Measurements from ENCODE around the gene PRR14L.
A peak's percentile ranks its signal among the peaks of the same experiment; 100 is the strongest.

PRR14L gene

DNA sequence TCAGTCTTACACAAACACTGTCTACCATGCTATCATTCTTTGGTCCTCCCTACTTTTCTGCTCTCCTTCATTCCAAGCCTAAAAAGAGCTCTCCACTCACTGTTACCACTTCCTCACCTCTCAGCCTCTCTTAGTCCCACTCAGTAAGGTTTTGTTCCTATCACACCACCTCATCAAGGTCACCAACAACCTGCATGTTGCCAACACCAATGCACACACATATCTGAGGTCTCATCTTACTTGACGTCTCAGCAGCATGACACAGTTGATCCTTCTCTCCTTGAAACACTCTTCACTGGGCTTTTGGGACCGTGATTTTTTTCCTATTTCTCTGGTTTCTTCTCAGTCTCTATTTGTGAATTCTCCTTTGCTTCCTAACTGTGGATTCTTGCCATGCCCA lies 96.0 kb downstream of the PRR14L start:
- Histone ChIP-seq H3K27me3 (ENCODE audit: low read depth) (no peaks in the 10 kb centered on the region), H3K9me3 (no peaks in the 10 kb centered on the region), H3K4me3 (no peak overlapping the region), H3K36me3 (replicated peaks) (peaks cover 4% of the 10 kb centered on the region; the same call in 1 of the 2 replicates), H3K4me1 (peaks cover 20% of the 10 kb centered on the region)
- in situ Hi-C loops (cut with MboI; ENCODE audit: low sequenced_read_pairs): no loop called here
- DNase-seq (ENCODE audit: low spot score in 2 of 2): no peak

DNA sequence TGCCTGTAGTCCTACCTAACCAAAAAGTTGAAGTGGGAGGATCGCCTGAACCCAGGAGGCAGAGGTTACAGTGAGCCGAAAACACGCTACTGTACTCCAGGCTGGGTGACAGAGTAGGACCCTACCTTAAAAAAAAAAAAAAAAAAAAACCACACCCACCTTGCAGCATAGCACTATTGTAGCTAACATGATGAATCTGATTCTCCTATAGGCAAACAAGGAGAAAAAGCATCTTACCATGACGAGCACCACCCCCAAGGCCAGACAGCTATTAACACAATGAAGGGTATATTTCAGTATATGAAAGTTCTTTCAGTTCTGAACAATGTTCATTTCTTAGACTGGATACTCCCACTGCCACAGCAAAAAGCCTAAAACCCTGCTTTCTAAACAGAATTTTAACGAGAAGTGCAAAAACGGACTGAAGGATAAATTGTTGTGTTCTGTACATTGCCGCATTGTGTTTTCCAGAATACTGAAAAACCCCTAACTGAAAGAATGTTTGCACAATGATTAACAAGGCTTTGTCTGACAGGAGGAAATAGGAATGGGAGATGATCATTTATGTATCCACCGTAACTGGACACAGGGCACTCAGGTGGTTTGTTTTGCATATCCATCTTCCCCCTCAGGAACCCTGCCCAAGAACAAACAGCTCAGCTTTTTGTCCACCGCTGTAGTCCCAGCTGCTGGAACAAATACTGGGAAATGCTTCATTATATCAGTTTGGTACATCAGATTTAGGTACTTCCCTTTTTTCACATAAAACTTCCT lies 96.8 kb downstream of the PRR14L start:
- in situ Hi-C loops (cut with MboI; ENCODE audit: low sequenced_read_pairs): no loop called here
- Histone ChIP-seq H3K27me3 (ENCODE audit: low read depth) (no peaks in the 10 kb centered on the region), H3K36me3 (replicated peaks) (peaks cover 5% of the 10 kb centered on the region; the same call in 1 of the 2 replicates), H3K4me1 (peaks cover 22% of the 10 kb centered on the region), H3K4me3 (no peak overlapping the region), H3K9me3 (no peaks in the 10 kb centered on the region)
- peak; percentile 36 to 48 for DNase-seq (ENCODE audit: low spot score in 2 of 2)

DNA sequence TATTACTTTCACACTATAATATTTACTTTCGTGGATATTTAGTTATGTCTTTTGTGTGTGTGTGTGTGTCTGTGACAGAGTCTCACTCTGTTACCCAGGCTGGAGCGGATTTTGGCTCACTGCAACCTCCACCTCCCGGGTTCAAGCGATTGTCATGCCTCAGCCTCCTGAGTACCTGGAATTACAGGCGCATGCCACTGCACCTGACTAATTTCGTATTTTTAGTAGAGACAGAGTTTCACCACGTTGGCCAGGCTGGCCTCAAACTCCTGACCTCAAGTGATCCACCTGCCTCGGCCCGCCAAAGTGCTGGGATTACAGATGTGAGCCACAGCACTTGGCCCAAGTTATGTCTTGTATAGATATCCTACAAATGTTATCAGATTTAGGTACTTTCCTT lies 97.8 kb downstream of the PRR14L start:
- DNase-seq (ENCODE audit: low spot score in 2 of 2): no peak
- Histone ChIP-seq H3K36me3 (replicated peaks) (peaks cover 6% of the 10 kb centered on the region), H3K27me3 (ENCODE audit: low read depth) (no peaks in the 10 kb centered on the region), H3K9me3 (no peaks in the 10 kb centered on the region), H3K4me1 (peaks cover 31% of the 10 kb centered on the region), H3K4me3 (no peak overlapping the region)
- in situ Hi-C loops (cut with MboI; ENCODE audit: low sequenced_read_pairs): no loop called here

DNA sequence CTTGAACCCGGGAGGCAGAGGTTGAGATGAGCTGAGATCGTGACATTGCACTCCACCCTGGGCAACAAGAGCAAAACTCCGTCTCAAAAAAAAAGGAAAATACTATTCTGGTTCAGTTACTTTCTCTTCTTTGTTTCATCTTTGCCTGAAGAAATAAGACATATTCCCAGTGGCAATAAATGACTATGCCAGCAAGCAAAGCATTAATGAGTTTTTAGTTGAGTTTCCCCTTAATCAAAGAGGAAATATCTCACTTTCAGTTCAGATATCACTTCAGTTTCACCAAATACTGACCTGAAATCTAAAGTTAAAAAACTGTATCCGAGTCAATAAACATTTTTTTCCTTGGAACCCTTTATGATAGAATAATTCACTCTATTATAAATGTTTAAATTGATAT lies 98.3 kb downstream of the PRR14L start:
- H3K9me3 ChIP-seq: no peaks in the 10 kb centered on the region
- no peak overlapping the region for H3K4me3 ChIP-seq
- no peaks in the 10 kb centered on the region for H3K27me3 ChIP-seq (ENCODE audit: low read depth)
- H3K36me3 ChIP-seq (replicated peaks): peaks cover 10% of the 10 kb centered on the region
- DNase-seq (ENCODE audit: low spot score in 2 of 2): no peak
- in situ Hi-C loops (cut with MboI; ENCODE audit: low sequenced_read_pairs): no loop called here
- H3K4me1 ChIP-seq: peaks cover 35% of the 10 kb centered on the region

DNA sequence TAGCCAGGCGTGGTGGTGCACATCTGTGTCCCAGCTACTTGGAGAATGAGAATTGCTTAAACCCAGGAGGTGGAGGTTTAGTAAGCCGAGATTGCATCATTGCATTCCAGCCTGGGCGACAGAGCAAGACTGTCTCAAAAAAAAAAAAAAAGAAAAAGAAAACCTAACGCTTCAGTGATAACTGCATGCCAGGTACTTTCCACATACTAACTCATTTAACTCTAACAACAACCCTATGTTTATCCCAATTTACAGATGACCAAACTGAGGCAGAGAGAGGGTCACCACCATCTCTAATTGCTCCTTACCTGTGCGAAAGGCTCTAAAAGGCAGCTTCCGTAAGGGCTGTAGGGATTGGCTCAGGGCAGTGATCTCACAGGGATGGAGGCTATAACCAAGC lies 99.5 kb downstream of the PRR14L start:
- H3K36me3 ChIP-seq (replicated peaks): peaks cover 10% of the 10 kb centered on the region
- in situ Hi-C loops (cut with MboI; ENCODE audit: low sequenced_read_pairs): no loop called here
- no peaks in the 10 kb centered on the region for H3K27me3 ChIP-seq (ENCODE audit: low read depth)
- no peak for DNase-seq (ENCODE audit: low spot score in 2 of 2)
- H3K4me3 ChIP-seq: no peak overlapping the region
- peaks cover 35% of the 10 kb centered on the region for H3K4me1 ChIP-seq
- H3K9me3 ChIP-seq: no peaks in the 10 kb centered on the region

DNA sequence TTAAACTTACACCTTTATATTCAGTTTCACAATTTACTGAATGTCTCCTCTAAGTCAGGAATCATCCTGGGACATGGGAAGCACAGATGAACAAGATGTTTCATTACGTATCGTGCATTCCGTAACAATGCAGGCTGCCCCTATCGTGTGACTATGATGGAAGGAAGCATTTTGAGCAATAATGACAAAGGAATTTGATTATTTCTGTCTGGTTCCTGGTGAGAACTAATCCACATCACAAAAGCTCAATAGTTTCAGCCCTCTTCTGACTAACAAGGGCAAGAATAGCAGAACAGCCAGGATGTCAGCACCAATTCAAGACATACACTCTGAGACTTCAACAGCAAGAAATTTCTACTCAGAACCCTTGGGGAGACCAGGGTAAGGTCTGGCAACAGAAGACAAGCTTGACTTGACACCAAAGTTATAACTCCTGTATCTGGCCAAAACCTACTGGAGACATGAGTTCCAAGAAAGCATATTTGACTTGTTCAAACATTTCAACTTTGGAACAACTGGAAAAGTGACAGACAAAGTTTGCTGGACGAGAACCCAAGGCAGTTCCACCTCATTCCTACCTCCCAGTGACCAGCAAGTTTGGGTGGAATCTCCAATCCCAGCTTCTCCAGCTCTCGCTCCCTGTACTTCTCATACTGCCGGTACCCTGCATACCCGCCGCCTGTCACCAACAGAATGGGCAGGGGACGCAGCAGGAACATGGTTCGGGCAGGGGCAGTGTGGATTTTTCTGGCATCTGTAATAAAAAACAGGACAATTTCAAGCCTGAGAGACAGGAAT lies 102.2 kb downstream of the PRR14L start:
- peak; percentile 51 to 82 for DNase-seq (ENCODE audit: low spot score in 2 of 2)
- H3K36me3 ChIP-seq (replicated peaks): peaks cover 10% of the 10 kb centered on the region
- no peak overlapping the region for H3K4me3 ChIP-seq
- in situ Hi-C loops (cut with MboI; ENCODE audit: low sequenced_read_pairs): no loop called here
- H3K27me3 ChIP-seq (ENCODE audit: low read depth): no peaks in the 10 kb centered on the region
- peaks cover 23% of the 10 kb centered on the region for H3K4me1 ChIP-seq
- no peaks in the 10 kb centered on the region for H3K9me3 ChIP-seq

DNA sequence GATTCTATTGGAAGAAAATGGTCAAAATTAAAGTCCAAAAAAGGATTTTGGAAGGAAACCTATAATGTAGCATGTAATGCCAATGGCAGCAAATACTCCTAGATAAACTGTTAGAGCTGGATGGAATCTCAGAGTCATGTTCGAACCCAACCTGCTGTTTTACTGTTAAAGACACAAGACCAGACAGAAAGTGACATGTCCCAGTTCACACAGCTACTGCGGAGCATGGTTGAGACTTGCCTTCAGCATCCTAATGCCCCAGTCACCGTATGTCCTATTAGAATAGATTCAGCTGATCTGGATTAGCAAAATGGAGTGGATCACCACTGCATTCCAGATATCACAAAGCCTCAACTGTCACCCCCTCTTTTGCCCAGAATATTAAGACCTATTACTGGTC lies 102.9 kb downstream of the PRR14L start:
- Histone ChIP-seq H3K27me3 (ENCODE audit: low read depth) (no peaks in the 10 kb centered on the region), H3K9me3 (no peaks in the 10 kb centered on the region), H3K36me3 (replicated peaks) (peaks cover 10% of the 10 kb centered on the region), H3K4me1 (peaks cover 23% of the 10 kb centered on the region), H3K4me3 (no peak overlapping the region)
- in situ Hi-C loops (cut with MboI; ENCODE audit: low sequenced_read_pairs): no loop called here
- DNase-seq (ENCODE audit: low spot score in 2 of 2): no peak

DNA sequence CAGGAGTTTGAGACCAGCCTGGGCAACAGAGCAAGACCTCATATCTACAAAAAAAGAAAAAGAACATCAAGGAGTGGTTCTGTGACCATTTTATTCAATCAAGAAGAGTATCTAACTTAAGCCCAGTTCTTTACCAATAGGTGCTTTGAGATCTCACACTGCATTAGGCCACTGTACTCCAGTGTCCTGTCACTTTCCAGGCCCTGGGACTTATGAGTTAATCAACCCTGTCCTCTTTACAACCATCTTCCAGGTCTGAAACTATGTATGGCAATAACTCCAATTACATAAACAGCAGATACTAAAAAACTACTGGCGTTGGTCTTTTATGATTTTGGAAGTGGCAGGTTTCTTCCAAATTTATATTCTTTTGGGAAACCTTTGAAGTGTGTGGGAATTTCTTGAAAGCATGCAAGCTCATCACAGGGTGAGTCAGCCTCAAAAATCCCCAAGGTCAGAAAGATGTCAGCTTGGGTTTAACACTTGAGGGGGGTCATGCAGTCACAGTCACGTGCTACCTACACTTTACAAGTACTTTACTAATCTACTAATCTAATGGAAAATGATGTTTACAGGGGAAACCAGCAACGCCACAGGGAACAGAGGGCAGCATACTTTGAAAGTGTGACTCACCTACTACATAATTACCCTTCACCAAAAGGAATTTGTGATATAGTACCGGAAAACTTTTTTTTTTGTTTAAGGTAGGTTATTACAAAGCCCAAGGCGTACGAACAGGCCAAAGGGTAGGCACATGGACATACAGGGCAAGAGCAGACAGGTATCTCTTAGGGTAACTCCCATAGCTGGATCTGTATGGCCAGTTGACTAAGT lies 103.5 kb downstream of the PRR14L start:
- Histone ChIP-seq H3K4me3 (no peak overlapping the region), H3K36me3 (replicated peaks) (peaks cover 10% of the 10 kb centered on the region), H3K4me1 (peaks cover 18% of the 10 kb centered on the region), H3K9me3 (no peaks in the 10 kb centered on the region), H3K27me3 (ENCODE audit: low read depth) (no peaks in the 10 kb centered on the region)
- in situ Hi-C loops (cut with MboI; ENCODE audit: low sequenced_read_pairs): no loop called here
- DNase-seq (ENCODE audit: low spot score in 2 of 2): peak in 1 of 2 experiments; percentile 7

DNA sequence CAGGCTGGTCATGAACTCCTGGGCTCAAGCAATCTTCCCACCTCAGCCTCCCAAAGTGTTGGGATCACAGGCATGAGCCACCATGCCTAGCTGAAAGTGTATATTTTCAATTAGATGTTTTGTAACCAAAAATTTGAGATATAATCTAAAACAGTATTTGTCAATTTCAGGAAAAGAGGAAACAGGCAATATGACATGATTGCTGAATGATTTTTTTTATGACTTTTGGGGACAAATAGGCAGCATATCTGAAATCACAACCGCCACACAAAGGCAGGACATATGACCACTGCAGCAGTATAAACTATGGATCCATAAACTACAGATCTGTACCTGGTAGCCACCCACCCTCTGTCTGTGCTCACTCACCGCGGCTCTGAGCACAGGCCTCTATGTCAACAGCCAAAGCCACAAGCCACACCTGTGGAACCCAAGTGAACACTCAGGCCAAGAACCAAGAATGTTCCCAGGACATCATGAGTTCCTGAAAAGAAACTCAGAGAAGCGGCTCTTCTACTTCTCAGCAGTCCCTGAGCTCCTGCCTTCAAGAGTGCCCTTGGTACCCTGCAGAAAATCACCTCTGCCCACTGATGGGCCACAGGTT lies 110.4 kb downstream of the PRR14L start:
- DNase-seq (ENCODE audit: low spot score in 2 of 2): no peak
- Histone ChIP-seq H3K36me3 (replicated peaks) (no peaks in the 10 kb centered on the region; the same call in 1 of the 2 replicates), H3K27me3 (ENCODE audit: low read depth) (no peaks in the 10 kb centered on the region), H3K4me3 (no peak overlapping the region), H3K9me3 (no peaks in the 10 kb centered on the region), H3K4me1 (no peaks in the 10 kb centered on the region)
- in situ Hi-C loops (cut with MboI; ENCODE audit: low sequenced_read_pairs): no loop called here

DNA sequence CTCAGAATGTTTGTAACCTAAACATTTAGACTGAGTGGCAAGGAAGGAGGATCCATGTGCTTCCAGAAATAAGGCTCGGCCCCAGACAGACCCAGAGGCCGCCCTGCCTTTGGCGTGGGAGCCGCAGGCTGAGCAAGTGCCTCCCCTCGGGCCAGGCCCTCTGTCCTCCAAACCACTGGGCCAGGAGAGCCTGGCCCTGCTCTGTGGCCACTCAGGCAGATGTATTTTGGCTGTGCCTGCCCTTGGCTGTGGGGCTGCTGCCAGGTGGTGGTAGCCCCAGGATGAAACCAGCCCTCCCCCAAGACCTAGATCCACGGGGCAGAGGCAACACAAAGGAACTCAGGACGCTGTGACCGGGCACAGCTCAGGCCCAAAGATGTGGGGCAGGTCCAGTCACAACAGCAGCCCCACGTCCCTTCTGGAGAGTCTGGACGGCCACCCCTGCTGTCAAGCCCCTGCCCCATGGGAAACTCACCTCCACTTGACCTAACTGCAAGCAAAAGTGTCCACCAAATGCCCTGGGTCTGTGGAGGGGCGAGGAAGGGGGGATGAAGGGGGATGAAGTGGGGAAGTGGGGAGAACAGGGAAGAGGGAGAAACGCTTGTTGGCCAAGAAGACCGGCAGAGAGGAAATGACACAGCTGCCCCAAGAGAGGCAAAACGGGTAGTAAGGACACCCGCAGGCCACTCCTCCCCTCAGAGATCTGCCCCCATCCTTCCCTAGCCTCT lies 111.9 kb downstream of the PRR14L start:
- Histone ChIP-seq H3K4me1 (no peaks in the 10 kb centered on the region), H3K4me3 (no peak overlapping the region)
- in situ Hi-C loops (cut with MboI; ENCODE audit: low sequenced_read_pairs): no loop called here

DNA sequence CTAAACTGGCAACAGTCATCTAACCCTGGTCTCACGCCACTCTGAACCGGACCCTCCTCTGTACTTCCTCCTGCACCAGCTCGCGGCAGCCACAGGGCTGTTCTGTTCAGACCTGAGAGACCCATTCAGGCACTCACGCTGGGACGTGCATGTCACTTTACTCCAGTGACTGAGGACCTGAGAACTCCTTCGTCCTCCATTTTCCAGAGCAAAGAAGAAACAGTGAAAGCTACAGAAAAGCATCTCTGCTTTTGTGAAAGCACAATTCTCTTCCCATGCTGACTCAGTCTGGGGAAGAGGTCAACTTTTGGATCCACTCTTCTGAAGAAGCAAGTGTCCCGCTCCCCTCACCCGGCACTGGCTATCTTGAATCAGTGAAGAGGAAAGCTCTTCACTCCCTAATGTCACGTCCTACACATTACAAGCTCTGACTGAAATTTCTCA lies 112.5 kb downstream of the PRR14L start:
- no peaks in the 10 kb centered on the region for H3K27me3 ChIP-seq (ENCODE audit: low read depth)
- in situ Hi-C loops (cut with MboI; ENCODE audit: low sequenced_read_pairs): no loop called here
- DNase-seq (ENCODE audit: low spot score in 2 of 2): no peak
- H3K36me3 ChIP-seq (replicated peaks): no peaks in the 10 kb centered on the region
- no peaks in the 10 kb centered on the region for H3K4me1 ChIP-seq
- H3K9me3 ChIP-seq: no peaks in the 10 kb centered on the region
- no peak overlapping the region for H3K4me3 ChIP-seq

More for the DNA sequence above, 111.9 kb downstream of the PRR14L start:
- Histone ChIP-seq H3K36me3 (replicated peaks) (no peaks in the 10 kb centered on the region), H3K9me3 (no peaks in the 10 kb centered on the region), H3K27me3 (ENCODE audit: low read depth) (no peaks in the 10 kb centered on the region)
- DNase-seq (ENCODE audit: low spot score in 2 of 2): no peak

DNA sequence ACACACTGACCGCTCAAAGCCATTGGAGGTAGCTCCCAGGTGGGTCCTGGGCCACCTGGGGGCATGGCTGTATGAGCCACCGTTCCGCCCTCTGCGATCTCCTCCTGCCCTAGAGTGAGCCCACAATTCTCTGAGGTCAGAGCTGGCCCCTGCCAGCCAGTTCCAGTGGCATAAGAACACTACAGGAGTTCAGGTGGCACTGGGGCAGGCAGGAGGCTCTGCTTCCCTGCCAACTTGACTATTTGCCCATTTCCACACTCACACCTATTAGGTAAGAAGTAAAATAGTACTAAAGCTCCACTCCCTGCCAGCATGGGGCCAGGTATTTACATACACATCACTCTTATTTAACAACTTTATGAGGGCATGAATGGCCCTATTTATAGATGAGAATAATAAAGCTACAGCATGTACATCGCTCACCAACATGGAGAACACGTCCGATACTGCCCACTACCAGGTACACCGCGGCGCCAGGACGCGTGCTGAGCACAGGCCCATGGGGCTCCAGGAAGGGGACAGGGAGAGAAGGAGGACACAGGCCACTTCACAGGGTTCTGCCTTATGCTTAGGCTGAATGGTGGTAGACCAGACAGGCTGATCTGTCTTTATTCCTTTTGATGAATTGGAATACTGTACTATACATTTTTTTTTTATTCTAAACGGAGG lies 114.2 kb downstream of the PRR14L start:
- H3K36me3 ChIP-seq (replicated peaks): no peaks in the 10 kb centered on the region
- DNase-seq (ENCODE audit: low spot score in 2 of 2): no peak
- no peak overlapping the region for H3K4me3 ChIP-seq
- H3K4me1 ChIP-seq: peaks cover 6% of the 10 kb centered on the region; the same call in 1 of the 2 replicates
- no peaks in the 10 kb centered on the region for H3K9me3 ChIP-seq
- no peaks in the 10 kb centered on the region for H3K27me3 ChIP-seq (ENCODE audit: low read depth)
- in situ Hi-C loops (cut with MboI; ENCODE audit: low sequenced_read_pairs): no loop called here
